Measurements from ENCODE around the gene GOLGA6B. TPM values are rescaled to one million over a fixed set of nuclear protein-coding genes. Genes with fewer than 3 reads are reported as not detected.
"Not testable (repeated sequence)": the region's sequence is repeated elsewhere in the genome, so short reads cannot be mapped to it uniquely, and the experiment has no call there.

The GOLGA6B gene
- total RNA-seq, 2 experiments from 2014 or later, result not detected

- DNase-seq, result no peak
- H3K27ac Mint-ChIP-seq, result no peak overlapping the region
- no peak overlapping the region for H3K4me3 Mint-ChIP-seq
- H3K9me3 Mint-ChIP-seq, result no peaks in the 10 kb centered on the region
- H3K27me3 Mint-ChIP-seq, result no peaks in the 10 kb centered on the region
- peaks cover 12% of the 10 kb centered on the region for H3K4me1 Mint-ChIP-seq
- H3K36me3 Mint-ChIP-seq, result peaks cover 4% of the 10 kb centered on the region
Measured at GRCh38 chr15:72690938-72691337, 36.4 kb downstream of the GOLGA6B start.

- Mint-ChIP-seq H3K36me3 (peaks cover 6% of the 10 kb centered on the region), H3K9me3 (no peaks in the 10 kb centered on the region), H3K27me3 (no peaks in the 10 kb centered on the region), H3K27ac (no peak overlapping the region), H3K4me1 (peaks cover 16% of the 10 kb centered on the region), H3K4me3 (no peak overlapping the region)
- DNase-seq, result no peak
Measured at GRCh38 chr15:72698938-72699337, 44.4 kb downstream of the GOLGA6B start.

DNA sequence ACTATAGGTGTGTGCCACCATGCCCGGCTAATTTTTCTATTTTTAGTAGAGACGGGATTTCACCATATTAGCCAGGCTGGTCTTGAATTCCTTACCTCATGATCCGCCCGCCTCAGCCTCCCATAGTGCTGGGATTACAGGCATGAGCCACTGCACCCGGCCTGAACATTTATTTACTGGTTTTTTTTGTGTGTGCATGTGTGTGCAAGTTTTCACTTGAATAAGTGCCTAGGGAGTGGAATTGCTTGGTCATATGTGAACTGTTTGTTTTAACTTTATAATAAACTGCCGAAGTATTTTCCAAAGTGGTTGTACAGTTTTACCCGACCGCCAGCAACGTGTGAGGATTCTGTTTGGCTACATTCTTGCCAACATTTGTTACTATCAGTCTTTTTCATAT lies 45.6 kb downstream of the GOLGA6B start:
- H3K9me3 Mint-ChIP-seq, result no peaks in the 10 kb centered on the region

GRCh38 chr15:72706266-72706665 lies 51.8 kb downstream of the GOLGA6B start:
- H3K27me3 Mint-ChIP-seq, result no peaks in the 10 kb centered on the region
- no peak for DNase-seq
- no peaks in the 10 kb centered on the region for H3K9me3 Mint-ChIP-seq
- no peak overlapping the region for H3K4me3 Mint-ChIP-seq
- H3K36me3 Mint-ChIP-seq, result peaks cover 2% of the 10 kb centered on the region
- H3K27ac Mint-ChIP-seq, result no peak overlapping the region
- no peaks in the 10 kb centered on the region for H3K4me1 Mint-ChIP-seq

More for the DNA sequence above, 45.6 kb downstream of the GOLGA6B start:
- H3K27me3 Mint-ChIP-seq, result no peaks in the 10 kb centered on the region
- no peak for DNase-seq
- H3K27ac Mint-ChIP-seq, result no peak overlapping the region
- peaks cover 8% of the 10 kb centered on the region for H3K4me1 Mint-ChIP-seq
- H3K36me3 Mint-ChIP-seq, result peaks cover 6% of the 10 kb centered on the region
- H3K4me3 Mint-ChIP-seq, result no peak overlapping the region

DNA sequence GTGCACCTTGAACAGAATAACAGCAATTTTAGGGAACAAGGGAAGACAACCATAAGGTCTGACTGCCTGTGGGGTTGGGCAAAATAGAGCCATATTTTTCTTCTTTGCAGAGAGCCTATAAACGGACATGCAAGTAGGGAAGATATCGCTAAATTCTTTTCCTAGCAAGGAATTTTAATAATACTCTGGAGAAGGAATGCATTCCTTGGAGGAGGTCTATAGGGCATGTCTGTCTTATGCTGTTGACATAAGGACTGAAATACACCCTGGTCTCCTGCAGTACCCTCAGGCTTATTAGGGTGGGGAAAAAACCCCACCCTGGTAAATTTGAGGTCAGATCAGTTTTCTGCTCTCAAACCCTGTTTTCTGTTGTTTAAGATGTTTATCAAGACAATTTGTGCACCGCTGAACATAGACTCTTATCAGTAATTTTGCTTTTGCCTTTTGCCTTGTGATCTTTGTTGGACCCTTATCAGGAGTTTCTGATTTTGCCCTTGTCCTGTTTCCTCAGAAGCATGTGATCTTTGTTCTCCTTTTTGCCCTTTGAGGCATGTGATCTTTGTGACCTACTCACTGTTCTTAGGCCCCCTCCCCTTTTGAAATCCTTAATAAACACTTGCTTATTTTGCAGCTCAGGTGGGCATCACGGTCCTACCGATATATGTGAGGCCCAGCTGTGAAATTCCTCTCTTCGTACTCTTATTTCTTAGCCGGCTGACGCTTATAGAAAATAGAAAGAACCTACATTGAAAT lies 54.2 kb downstream of the GOLGA6B start:
- not testable (repeated sequence) for H3K27ac Mint-ChIP-seq

More for the DNA sequence above, 54.2 kb downstream of the GOLGA6B start:
- not testable (repeated sequence) for H3K36me3 Mint-ChIP-seq, DNase-seq, H3K27me3 Mint-ChIP-seq, H3K9me3 Mint-ChIP-seq, H3K4me1 Mint-ChIP-seq, H3K4me3 Mint-ChIP-seq

Other genes starting within 250 kb of the GOLGA6B start
- 100 to 1,000 TPM; 152 to 160 TPM for gene ARIH1, start 180.4 kb upstream of the GOLGA6B start, total RNA-seq
- gene HIGD2B, start 31.5 kb downstream of the GOLGA6B start, total RNA-seq, result under 1 TPM in 1 of 2 experiments, not detected in 1; 0.26 TPM
- gene BBS4, start 31.5 kb downstream of the GOLGA6B start, total RNA-seq, result 10 to 100 TPM; 11.4 to 13.6 TPM
- 10 to 100 TPM; 66.0 to 69.9 TPM for gene ADPGK, start 129.1 kb downstream of the GOLGA6B start, total RNA-seq

Data from activated naive CD8-positive, alpha-beta T cell treated with anti-CD3 and anti-CD28 coated beads for 36 hours (primary cell).